Gastroesophageal sphincter (tissue), 3 donors: ENCODE data around the gene F2RL3.

Source experiments
- CTCF ChIP-seq, 4 experiments: fragments of 200-600 bp in 2 of 4; fragments of 450-650 bp in 2 of 4; sonication (generic) in 1 of 4; IDR thresholded peaks; one replicate each; pipeline ENCODE4 v1.5.1; 2017 to 2019; ENCODE audit warnings: antibody characterized with exemption in 4 of 4, mild to moderate bottlenecking in 2 of 4, moderate library complexity in 2 of 4
- EP300 ChIP-seq: sonication (generic); formaldehyde crosslinking; IDR thresholded peaks from one replicate; pipeline ENCODE4 v1.6.1; 2017; ENCODE audit warnings: antibody characterized with exemption, mild to moderate bottlenecking
- POLR2A ChIP-seq, 2 donors: fragments of 450-650 bp; IDR thresholded peaks; one replicate each; pipeline ENCODE4 v1.6.1; 2017; ENCODE audit warnings: antibody characterized with exemption in 2 of 2, mild to moderate bottlenecking in 2 of 2, moderate library complexity in 1 of 2
- POLR2AphosphoS5 ChIP-seq: sonication (generic); formaldehyde crosslinking; IDR thresholded peaks from one replicate; pipeline ENCODE4 v1.6.1; 2017; ENCODE audit warnings: antibody characterized with exemption

GRCh38 chr19:16878181-16878965, 10.4 kb upstream of the F2RL3 start:
- TF ChIP-seq CTCF (IDR thresholded peaks at IDR 0.05), result no peak
- no peak for TF ChIP-seq POLR2A (IDR thresholded peaks at IDR 0.05)
- TF ChIP-seq EP300, result no peak
- no peak for TF ChIP-seq POLR2AphosphoS5
